ENCODE data around the gene BAHCC1.
A peak's percentile ranks its signal among the peaks of the same experiment; 100 is the strongest.

BAHCC1 gene

DNA sequence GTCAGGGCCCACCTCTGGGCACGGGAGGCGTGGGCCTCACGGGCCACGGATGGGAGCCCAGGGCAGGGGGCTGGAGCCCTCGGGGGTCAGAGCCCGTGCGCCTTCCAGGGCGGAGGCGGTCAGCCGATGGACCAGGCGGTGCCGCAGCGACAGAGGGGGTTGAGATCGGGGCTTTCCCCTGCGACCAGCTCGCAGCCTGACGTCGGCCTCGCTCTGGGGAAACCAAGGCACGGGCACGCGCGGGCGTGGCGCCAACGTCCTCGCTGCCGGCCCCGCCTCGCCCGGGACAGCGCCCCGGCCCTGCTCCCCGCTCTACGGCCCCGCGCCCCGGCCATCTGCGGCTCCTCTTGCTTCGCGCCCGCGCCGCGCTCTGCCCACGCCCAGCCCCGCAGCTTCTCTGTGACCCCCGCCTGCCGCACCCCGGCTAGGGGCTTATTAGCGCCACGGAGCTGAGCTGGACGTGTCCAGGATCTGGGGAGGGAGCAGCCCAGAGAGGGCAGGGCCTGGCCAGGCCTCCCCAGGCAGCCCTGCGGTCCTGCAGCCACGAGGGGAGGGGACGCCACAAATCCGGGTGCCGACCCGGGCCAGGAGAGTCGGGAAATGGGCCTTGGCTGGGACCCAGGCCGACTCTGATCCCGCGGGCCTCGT, 103.8 kb downstream of the BAHCC1 start:
- no peak for DNase-seq

DNA sequence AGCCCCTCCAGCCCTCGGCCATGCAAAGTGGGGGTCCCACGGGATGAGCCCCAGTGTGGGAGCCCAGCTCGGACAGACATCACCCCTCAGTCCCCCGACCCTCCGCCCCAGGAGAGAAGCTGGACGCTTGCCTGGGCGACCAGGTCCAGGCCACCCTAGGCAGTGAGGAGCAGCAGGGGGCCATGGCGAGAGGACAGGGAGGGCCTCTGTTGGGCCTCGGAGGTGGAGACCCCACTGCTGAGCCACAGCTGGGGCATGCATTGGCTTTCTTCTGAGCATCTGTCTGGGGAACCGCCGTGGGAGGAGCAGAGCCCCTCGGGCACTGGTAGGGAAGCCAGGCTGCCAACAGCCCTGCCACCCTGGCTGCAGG, 104.3 kb downstream of the BAHCC1 start:
- DNase-seq, result no peak

DNA sequence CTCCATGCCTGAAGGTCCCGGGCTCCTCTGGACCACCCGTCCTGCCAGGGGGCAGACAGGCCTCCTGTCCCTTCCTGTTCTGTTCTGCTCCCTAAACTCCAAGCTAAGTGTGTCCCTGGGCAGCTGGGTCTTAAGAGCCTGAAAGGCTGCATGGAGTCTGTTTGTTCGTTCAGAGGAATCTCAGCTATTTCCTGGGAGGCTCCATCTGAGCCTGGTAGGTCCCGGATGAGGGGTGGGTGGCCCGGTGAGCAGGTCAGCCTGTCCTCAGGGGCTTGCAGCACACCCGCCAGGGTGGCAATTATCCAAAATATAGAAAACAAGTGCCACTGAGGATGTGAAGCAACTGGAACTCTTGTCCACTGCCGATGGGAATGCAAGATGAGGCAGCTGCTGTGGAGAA, 104.8 kb downstream of the BAHCC1 start:
- no peak for DNase-seq

DNA sequence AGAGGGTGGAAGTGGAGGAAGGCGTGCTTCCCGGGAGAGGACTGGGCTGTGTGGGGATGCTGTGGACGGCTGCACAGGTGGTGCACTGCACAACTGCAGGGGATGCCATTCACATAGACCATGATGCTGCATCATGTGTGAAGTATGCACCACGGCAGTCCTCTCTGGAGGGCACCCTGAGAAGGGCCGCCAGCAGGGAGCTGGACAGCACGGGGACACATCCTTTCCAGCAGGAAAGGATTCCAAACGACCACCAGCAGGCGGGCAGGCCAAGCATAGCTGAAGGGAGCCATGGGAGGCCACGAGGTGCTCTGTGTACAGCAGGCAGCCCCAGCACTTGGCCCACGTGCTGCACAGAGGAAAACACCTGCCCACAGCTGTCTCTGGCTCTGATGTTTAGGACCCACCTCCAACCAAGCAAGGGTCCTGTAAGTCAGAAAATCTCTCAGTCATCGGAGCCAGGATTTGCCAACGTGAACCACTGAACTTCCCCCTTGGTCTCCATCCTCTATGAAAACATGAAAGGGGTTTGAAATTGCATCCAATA, 107.3 kb downstream of the BAHCC1 start:
- DNase-seq, result no peak

DNA sequence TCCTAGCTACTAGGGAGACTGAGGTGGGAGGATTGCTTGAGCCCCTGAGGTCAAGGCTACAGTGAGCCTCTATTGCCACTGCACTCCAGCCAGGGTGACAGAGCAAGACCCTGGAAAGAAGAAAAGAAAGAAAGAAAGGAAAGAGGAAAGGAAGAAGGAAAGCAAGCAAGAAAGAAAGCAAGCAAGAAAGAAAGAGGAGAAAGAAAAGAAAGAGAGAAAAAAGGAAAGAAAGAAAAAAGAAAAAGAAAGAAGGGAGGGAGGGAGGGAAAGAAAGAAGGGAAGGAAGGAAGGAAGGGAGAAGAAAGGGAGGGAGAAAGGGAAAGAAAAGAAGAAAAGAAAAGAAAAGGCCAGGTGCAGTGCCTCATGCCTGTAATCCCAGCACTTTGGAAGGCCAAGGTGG, 108.4 kb downstream of the BAHCC1 start:
- no peak for DNase-seq

DNA sequence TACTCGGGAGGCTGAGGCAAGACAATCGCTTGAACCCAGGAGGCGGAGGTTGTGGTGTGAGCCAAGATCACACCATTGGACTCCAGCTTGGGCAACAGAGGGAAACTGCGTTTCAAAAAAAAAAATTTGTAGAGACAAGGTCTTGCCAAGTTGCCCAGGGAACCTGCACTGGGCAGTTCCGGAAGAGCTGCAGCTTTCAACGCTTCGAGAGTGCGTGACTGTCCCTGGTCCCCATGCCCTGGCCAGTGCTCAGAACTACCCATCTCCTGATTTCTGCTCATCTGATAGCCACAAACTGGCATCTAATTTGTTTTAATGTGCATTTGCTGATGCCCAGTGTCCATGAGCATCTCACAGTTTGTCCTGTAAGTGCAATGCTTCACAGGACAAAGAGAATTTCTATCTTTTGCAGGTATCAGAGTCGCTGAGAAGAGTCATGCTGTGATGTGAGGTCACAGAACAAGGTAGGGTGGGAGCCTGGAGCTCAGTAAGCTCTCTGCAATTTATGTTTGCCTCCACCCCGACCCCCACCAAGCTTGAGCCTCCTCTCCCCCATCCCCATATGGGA, 113.5 kb downstream of the BAHCC1 start:
- no peak for DNase-seq

DNA sequence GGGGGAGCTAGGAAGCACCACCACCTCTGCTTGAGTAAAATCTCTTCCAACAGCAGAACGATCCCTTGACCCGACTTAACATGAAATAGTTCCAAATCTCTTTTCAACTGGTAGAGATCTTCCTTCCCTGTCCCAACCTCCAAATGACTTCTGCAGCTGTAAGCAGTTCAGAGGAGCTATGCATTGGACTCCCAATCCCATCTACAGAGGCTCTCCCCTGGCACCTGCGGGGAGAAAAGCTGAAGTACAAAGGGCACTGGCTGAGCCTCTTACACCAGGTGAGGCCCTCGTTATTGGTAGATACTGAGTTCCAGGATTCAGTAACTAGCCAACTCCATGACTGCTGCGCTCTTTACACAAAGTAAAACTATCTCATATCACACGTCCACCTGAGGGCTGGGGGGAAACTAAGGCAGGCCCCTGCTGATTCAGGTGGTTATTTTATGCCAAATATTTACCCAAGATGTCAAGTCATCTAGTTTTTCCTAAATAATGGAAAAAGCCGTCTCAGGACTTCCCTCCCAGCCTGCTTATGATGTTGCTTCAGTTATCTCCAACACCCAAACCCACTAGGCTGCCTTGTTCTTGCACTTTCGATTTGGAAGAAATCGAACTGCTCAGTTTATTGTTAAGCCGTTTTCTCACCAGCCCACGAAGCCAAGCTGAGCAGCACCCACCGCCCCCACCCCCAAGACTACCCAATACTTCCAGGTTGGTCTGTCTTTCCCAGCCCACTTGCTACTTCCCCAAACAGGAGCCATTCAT, 114.1 kb downstream of the BAHCC1 start:
- no peak for DNase-seq

DNA sequence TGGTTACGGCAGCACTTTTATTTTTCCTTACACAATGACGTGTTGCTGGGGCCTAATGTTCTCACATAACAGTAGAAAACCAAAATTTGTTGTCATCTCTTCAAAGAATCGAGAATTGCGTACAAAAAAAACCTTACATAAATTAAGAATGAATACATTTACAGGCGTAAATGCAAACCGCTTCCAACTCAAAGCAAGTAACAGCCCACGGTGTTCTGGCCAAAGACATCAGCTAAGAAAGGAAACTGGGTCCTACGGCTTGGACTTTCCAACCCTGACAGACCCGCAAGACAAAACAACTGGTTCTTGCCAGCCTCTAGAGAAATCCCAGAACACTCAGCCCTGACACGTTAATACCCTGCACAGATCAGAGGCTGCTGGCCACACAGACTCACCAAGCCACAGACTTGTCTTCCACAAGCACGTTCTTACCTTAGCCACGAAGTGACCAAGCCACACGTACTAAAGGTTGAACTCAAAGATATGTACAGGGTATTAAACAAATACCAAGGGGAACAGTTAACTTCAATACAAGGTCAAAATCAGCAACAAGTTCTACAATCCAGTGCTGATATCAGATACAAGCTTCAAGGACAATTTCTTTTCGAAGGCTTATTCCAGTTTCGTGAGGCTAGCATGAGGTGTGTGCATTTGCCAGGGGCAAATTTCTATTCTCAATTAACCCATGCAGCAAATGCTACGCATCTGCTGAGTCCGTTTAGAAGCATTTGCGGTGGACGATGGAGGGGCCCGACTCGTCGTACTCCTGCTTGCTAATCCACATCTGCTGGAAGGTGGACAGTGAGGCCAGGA, 114.9 kb downstream of the BAHCC1 start:
- DNase-seq, result no peak

DNA sequence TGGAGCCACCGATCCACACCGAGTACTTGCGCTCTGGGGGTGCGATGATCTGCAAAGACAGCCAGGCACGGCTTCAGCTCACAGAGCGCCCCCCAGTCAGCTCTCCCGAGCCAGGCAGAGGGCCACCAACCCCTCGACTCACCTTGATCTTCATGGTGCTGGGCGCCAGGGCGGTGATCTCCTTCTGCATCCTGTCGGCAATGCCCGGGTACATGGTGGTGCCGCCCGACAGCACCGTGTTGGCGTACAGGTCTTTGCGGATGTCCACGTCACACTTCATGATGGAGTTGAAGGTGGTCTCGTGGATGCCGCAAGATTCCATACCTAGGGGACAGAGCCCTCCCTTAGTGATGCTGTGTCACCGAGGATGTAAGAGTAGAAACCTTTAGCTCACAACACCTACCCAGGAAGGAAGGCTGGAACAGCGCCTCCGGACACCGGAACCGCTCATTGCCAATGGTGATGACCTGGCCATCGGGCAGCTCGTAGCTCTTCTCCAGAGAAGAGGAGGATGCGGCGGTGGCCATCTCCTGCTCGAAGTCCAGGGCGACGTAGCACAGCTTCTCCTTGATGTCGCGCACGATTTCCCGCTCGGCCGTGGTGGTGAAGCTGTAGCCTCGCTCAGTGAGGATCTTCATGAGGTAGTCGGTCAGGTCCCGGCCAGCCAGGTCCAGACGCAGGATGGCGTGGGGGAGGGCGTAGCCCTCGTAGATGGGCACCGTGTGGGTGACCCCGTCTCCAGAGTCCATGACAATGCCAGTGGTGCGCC, 115.7 kb downstream of the BAHCC1 start:
- peak; percentile 23 for DNase-seq

DNA sequence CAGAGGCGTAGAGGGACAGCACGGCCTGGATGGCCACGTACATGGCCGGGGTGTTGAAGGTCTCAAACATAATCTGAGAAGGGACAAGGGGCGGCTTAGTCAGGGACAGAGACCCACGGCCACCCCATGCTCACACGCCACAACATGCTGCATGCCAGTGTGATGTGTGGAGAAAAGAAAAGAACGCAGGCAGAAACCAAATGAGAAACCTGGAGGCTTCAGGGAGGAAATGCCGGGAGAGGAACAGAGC, 116.2 kb downstream of the BAHCC1 start:
- no peak for DNase-seq

DNA sequence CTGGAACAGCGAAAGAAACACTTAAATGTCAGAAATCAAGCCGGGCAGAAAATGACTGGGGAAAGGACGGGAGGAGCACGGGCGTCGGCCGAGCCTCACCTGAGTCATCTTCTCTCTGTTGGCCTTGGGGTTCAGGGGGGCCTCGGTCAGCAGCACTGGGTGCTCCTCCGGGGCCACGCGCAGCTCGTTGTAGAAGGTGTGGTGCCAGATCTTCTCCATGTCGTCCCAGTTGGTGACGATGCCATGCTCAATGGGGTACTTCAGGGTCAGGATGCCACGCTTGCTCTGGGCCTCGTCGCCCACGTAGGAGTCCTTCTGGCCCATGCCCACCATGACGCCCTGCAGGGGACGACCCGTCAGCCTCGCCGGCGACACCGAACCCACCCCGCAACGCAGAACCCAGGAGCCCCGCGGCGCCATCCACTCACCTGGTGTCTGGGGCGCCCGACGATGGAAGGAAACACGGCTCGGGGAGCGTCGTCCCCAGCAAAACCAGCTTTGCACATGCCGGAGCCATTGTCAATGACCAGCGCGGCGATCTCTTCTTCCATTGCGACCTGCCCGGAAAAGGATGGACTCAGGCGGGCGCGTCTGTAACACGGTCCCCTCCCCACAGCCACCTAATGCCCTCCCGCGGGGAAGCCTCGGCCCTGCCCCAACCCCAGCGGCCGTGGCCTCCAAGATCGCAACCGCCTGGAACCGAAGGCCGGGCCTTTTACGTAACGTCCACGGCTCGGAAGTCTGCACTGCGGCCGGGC, 116.7 kb downstream of the BAHCC1 start:
- DNase-seq, result peak; percentile 29

DNA sequence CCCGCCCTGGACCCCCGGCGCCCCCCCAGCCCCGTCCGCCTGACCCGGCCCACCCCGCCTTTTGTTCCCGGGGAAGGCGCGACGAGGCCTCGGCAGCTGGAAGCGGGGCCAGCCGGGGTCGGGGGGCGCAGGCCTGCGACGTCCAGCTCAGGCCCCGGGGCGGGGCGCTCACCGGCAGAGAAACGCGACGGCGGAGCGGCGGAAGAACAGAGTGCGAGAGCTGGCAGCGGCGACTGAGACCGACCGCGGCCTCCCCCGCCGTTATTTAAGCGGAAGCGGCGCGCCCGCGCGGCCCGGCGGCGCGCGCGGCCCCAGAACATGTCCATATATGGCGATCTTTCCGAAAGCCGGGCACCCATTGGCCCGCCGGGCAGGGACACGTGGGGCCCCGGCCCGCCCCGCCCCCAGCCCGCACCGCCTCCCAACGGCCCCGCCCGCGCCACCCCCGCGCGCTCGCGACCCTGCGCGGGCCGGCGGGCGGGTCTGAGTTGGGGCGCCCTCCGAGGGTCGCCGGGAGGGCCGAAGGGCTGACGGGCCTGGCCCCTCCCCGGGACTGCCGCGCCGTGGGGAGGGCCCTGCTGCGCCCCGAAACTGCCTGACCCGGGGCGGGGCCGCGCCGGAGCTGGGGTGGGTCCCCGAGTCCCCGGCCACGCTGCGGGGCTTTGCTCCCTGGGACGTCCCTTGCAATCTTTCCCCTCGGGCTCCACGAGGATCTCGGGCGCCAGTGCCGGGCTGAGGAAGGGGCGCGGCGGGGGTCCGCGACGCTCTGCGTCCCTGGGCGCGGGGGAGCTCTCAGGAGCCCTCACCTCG, 117.5 kb downstream of the BAHCC1 start, which contains the start of gene ACTG1:
TSS of gene ACTG1 (minus strand) at position 238 of the 810 bp plus-strand sequence. CDS start 445 bp downstream, outside the sequence.
- DNase-seq, result peak; percentile 85

DNA sequence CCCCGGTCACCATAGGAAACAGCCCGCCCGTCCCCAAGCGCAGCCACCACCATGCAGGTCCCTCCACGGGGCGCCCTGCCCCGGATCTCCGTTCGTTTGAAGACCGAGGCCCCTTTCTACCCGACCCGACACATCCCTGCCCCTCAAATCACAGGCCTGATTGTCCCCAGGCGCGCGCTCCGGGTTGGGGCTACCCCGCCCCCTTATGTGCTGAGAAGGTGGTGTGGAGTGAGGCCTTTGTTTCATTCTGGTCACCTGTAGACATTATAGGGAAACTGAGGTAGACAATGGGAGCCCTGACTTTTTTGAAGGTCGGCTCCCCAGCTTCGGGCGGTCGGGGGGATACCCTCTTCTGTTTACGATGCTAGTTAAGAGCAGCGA, 118.1 kb downstream of the BAHCC1 start:
- DNase-seq, result peak; percentile 41

DNA sequence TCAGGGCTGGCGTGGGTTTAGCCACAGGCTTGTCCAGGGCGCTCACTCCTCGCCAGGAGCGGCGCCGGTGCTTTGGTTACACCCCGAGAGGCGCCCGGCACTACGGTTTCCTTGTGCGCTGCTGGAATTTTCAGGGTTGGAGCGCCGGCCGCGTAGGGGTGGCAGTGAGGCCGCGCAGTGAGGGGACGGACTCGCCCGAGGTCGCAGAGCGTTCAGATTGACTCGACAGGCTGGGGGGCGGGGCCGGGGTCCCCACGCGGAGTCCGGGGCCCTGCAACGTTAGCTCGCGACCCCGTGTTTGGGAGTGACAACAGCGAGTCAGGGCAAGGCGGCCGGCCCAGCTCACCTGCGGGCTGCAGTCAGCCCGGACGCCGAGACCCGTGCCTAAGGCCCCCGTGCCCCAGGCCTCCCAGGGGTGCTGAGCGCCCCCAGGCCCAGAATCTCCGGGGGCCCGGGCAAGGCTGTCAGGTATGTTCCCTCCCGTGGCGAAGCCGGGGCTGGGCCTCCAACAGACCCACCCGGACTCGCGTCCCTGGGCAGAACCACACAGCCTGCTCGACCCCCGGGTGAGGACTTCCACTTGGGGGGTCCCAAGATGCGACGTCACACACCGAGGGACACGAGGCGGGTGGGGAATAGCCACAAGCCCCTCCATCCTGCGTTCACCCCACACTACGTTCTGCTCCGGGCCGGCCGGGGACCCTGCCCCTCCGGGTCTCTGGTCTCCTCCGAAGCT, 118.7 kb downstream of the BAHCC1 start:
- no peak for DNase-seq

DNA sequence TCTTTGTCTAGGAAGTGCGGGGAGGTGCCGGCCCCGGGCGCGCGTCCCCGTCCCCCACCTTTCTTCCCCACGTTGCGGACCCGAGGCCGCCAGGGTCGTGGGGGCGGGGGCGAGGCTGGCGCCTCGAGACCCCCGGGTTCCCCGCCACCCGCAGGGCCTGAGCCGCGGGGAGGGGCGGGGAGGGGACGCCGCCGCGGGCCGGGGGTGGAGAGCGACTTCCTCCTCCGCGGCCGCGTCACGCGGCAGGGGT, 119.2 kb downstream of the BAHCC1 start:
- DNase-seq, result no peak

DNA sequence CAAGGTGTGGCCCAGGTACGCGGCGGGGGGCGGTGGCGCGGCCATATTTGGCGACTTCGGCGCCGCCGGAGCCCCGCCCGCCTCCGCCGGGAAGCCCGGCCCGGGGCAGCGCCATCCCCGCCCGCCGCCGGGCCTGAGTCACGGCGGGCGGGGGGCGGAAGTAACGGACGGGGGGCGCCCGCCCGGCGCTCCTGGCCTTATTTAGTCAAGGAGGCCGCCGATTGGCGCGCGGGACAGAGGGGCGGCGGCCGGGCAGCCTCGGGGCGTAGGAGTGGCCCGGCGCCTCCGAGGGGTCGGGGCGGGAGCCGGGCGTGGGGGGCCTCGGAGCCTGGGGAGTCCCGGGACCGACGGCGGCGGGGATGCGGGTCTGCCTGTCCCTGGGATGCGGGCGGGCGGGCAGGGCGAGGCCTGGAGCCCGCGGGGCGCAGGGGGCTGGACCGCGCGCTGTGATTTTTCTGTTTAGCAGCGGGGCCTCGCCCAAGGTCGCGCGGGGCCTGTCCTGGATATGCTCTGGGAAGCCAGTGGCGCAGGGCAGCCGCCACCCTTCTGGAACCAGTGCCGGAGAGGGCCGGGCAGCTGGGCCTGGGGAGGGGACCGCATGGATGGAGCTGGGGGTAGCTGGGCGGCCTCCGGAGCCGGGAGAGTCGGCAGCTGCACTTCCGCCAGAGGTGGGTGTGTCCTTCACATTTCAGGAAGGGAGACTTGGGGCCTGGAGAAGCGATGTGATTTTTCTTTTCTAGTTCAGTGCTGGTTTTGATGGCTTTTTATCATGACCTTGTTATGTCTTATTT, 119.7 kb downstream of the BAHCC1 start:
- DNase-seq, result peak; percentile 60

DNA sequence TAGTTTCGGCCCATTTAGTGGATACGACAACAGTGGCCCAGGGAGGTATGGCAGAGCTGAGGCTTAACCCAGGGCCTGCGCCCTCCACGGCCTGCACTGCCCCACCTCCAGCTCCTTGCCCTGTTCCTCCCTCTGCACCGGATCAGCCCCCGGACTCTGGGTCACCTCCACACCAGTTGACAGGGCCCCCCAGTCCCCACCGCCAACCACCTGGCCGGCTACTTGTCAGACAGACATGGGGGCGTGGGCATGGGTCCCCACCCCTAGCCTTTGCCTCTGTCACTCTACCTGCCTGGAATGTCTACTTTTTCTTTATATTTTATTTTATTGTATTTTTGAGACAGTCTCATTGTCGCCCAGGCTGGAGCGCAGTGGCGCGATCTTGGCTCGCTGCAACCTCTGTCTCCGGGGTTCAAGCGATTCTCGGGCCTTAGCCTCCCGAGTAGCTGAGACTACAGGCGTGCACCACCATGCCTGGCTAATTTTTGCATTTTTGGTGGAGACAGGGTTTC, 120.3 kb downstream of the BAHCC1 start:
- no peak for DNase-seq

Measured in effector CD4-positive, alpha-beta T cell (primary cell).